WTC11 (cell line): ENCODE measurements around the gene ZNF335. TPM values are rescaled to one million over a fixed set of nuclear protein-coding genes. Genes with fewer than 3 reads are reported as not detected.

ENCODE experiments used
- ATAC-seq: fragments of 200-7000 bp; cut with Tn5 transposase; 2 replicates; pipeline ENCODE4 v1.10.0; 2021; ENCODE audit warnings: mild to moderate bottlenecking, moderate library complexity
- CTCF ChIA-PET: fragments of 300-600 bp; sonication (Branson Sonifier 250); formaldehyde crosslinking; loops from one replicate; lab custom pipeline; 2021; ENCODE audit warnings: antibody characterized with exemption; lab: Charles Lee
- POLR2A ChIA-PET: fragments of 350-600 bp; sonication (Branson Sonifier 250); formaldehyde crosslinking; loops from one replicate; lab custom pipeline; 2021; ENCODE audit warnings: antibody characterized with exemption; lab: Charles Lee
- DNase-seq: peaks from one replicate; pipeline ENCODE4 v3.0.0; 2021; ENCODE audit warnings: low spot score
- H3K27ac Mint-ChIP-seq: 2 replicates; pipeline ENCODE4 v1.8.0; 2021; ENCODE audit warnings: mixed read lengths
- H3K27me3 Mint-ChIP-seq: 2 replicates; pipeline ENCODE4 v1.8.0; 2021; ENCODE audit warnings: low read depth, mild to moderate bottlenecking, moderate library complexity, mixed read lengths
- H3K36me3 Mint-ChIP-seq: 2 replicates; pipeline ENCODE4 v1.8.0; 2021; ENCODE audit warnings: mixed read lengths
- H3K4me1 Mint-ChIP-seq: 2 replicates; pipeline ENCODE4 v1.8.0; 2022; ENCODE audit warnings: mixed read lengths
- H3K4me3 Mint-ChIP-seq: 2 replicates; pipeline ENCODE4 v1.8.0; 2021; ENCODE audit warnings: mild to moderate bottlenecking, moderate library complexity, mixed read lengths
- H3K9me3 Mint-ChIP-seq: 2 replicates; pipeline ENCODE4 v1.8.0; 2021; ENCODE audit warnings: mixed read lengths
- ATF6 ChIP-seq: sonication (generic); formaldehyde crosslinking; IDR thresholded peaks from 2 replicates; pipeline ENCODE4 v1.8.1; 2023; ENCODE audit warnings: mild to moderate bottlenecking, missing genetic modification reagents
- CBFB ChIP-seq: sonication (generic); formaldehyde crosslinking; IDR thresholded peaks from 2 replicates; pipeline ENCODE4 v1.8.1; 2022; ENCODE audit warnings: mild to moderate bottlenecking, low read depth, missing genetic modification reagents
- ERG ChIP-seq: fragments of 250-450 bp; sonication (Bioruptor Pico); IDR thresholded peaks from 2 replicates; pipeline ENCODE4 v1.8.0; 2021; ENCODE audit warnings: mild to moderate bottlenecking
- GTF2I ChIP-seq: fragments of 250-450 bp; sonication (Bioruptor Pico); conservative IDR thresholded peaks from 2 replicates; pipeline ENCODE4 v1.4.0; 2021; ENCODE audit warnings: mild to moderate bottlenecking
- IRF2 ChIP-seq: sonication (generic); formaldehyde crosslinking; IDR thresholded peaks from 2 replicates; pipeline ENCODE4 v1.8.0; 2022; ENCODE audit warnings: low read depth, missing genetic modification reagents, borderline replicate concordance
- JAZF1 ChIP-seq: fragments of 250-450 bp; sonication (Bioruptor Pico); IDR thresholded peaks from 2 replicates; pipeline ENCODE4 v1.9.0; 2021; ENCODE audit warnings: moderate library complexity, mild to moderate bottlenecking, inconsistent platforms
- MYBL2 ChIP-seq: sonication (generic); formaldehyde crosslinking; IDR thresholded peaks from 2 replicates; pipeline ENCODE4 v1.8.1; 2023; ENCODE audit warnings: mild to moderate bottlenecking, moderate library complexity, missing genetic modification reagents
- SMAD3 ChIP-seq: sonication (generic); formaldehyde crosslinking; IDR thresholded peaks from 2 replicates; pipeline ENCODE4 v1.8.0; 2022; ENCODE audit warnings: missing genetic modification reagents, mild to moderate bottlenecking, borderline replicate concordance
- ZNF138 ChIP-seq: sonication (generic); formaldehyde crosslinking; conservative IDR thresholded peaks from 2 replicates; pipeline ENCODE4 v1.8.1; 2022; ENCODE audit warnings: mild to moderate bottlenecking, moderate library complexity, missing genetic modification reagents
- ZNF317 ChIP-seq: sonication (generic); formaldehyde crosslinking; IDR thresholded peaks from 2 replicates; pipeline ENCODE4 v1.8.1; 2023; ENCODE audit warnings: low read depth, mild to moderate bottlenecking, moderate library complexity, missing genetic modification reagents, borderline replicate concordance
- ZNF396 ChIP-seq: fragments of 250-450 bp; sonication (Bioruptor Pico); IDR thresholded peaks from 2 replicates; pipeline ENCODE4 v1.8.0; 2021; ENCODE audit warnings: mild to moderate bottlenecking, moderate library complexity, borderline replicate concordance
- total RNA-seq: library from RNA; stranded (reverse); gene quantifications from 3 replicates; pipeline ENCODE4 v1.2.3, GENCODE V29; 2021
- TF ChIP-seq, protein P1 (sequence below): fragments of 250-450 bp; sonication (Bioruptor Pico); IDR thresholded peaks from 2 replicates; pipeline ENCODE4 v1.9.0; 2021; ENCODE audit warnings: mild to moderate bottlenecking, borderline replicate concordance
- TF ChIP-seq, protein P2 (sequence below): sonication (generic); formaldehyde crosslinking; IDR thresholded peaks from 2 replicates; pipeline ENCODE4 v1.8.1; 2023; ENCODE audit warnings: mild to moderate bottlenecking, missing genetic modification reagents, borderline replicate concordance
- TF ChIP-seq, protein P3 (sequence below): sonication (generic); formaldehyde crosslinking; IDR thresholded peaks from 2 replicates; pipeline ENCODE4 v1.8.0; 2022; ENCODE audit warnings: missing genetic modification reagents
- TF ChIP-seq, protein P4 (sequence below): sonication (generic); formaldehyde crosslinking; conservative IDR thresholded peaks from 2 replicates; pipeline ENCODE4 v1.8.1; 2023; ENCODE audit warnings: mild to moderate bottlenecking, low read depth, missing genetic modification reagents, moderate library complexity

The ZNF335 gene
- total RNA-seq, 1 experiment from 2014 or later: 20.0 TPM

- TF ChIP-seq, protein P1, sequence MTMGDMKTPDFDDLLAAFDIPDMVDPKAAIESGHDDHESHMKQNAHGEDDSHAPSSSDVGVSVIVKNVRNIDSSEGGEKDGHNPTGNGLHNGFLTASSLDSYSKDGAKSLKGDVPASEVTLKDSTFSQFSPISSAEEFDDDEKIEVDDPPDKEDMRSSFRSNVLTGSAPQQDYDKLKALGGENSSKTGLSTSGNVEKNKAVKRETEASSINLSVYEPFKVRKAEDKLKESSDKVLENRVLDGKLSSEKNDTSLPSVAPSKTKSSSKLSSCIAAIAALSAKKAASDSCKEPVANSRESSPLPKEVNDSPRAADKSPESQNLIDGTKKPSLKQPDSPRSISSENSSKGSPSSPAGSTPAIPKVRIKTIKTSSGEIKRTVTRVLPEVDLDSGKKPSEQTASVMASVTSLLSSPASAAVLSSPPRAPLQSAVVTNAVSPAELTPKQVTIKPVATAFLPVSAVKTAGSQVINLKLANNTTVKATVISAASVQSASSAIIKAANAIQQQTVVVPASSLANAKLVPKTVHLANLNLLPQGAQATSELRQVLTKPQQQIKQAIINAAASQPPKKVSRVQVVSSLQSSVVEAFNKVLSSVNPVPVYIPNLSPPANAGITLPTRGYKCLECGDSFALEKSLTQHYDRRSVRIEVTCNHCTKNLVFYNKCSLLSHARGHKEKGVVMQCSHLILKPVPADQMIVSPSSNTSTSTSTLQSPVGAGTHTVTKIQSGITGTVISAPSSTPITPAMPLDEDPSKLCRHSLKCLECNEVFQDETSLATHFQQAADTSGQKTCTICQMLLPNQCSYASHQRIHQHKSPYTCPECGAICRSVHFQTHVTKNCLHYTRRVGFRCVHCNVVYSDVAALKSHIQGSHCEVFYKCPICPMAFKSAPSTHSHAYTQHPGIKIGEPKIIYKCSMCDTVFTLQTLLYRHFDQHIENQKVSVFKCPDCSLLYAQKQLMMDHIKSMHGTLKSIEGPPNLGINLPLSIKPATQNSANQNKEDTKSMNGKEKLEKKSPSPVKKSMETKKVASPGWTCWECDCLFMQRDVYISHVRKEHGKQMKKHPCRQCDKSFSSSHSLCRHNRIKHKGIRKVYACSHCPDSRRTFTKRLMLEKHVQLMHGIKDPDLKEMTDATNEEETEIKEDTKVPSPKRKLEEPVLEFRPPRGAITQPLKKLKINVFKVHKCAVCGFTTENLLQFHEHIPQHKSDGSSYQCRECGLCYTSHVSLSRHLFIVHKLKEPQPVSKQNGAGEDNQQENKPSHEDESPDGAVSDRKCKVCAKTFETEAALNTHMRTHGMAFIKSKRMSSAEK: no peak
- TF ChIP-seq CBFB (no peak), ZNF317 (CRISPR knock-in tag) (no peak), IRF2 (no peak), MYBL2 (CRISPR knock-in tag) (no peak), ZNF138 (no peak), SMAD3 (CRISPR knock-in tag) (no peak), ATF6 (CRISPR knock-in tag) (no peak), GTF2I (no peak), ERG (CRISPR knock-in tag) (no peak), ZNF396 (CRISPR knock-in tag) (no peak)
- TF ChIP-seq, protein P2, sequence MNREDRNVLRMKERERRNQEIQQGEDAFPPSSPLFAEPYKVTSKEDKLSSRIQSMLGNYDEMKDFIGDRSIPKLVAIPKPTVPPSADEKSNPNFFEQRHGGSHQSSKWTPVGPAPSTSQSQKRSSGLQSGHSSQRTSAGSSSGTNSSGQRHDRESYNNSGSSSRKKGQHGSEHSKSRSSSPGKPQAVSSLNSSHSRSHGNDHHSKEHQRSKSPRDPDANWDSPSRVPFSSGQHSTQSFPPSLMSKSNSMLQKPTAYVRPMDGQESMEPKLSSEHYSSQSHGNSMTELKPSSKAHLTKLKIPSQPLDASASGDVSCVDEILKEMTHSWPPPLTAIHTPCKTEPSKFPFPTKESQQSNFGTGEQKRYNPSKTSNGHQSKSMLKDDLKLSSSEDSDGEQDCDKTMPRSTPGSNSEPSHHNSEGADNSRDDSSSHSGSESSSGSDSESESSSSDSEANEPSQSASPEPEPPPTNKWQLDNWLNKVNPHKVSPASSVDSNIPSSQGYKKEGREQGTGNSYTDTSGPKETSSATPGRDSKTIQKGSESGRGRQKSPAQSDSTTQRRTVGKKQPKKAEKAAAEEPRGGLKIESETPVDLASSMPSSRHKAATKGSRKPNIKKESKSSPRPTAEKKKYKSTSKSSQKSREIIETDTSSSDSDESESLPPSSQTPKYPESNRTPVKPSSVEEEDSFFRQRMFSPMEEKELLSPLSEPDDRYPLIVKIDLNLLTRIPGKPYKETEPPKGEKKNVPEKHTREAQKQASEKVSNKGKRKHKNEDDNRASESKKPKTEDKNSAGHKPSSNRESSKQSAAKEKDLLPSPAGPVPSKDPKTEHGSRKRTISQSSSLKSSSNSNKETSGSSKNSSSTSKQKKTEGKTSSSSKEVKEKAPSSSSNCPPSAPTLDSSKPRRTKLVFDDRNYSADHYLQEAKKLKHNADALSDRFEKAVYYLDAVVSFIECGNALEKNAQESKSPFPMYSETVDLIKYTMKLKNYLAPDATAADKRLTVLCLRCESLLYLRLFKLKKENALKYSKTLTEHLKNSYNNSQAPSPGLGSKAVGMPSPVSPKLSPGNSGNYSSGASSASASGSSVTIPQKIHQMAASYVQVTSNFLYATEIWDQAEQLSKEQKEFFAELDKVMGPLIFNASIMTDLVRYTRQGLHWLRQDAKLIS (CRISPR knock-in tag): no peak
These were observed 62.6 kb downstream of the ZNF335 start (continued) for GRCh38 chr20:45909336-45909808.

DNA sequence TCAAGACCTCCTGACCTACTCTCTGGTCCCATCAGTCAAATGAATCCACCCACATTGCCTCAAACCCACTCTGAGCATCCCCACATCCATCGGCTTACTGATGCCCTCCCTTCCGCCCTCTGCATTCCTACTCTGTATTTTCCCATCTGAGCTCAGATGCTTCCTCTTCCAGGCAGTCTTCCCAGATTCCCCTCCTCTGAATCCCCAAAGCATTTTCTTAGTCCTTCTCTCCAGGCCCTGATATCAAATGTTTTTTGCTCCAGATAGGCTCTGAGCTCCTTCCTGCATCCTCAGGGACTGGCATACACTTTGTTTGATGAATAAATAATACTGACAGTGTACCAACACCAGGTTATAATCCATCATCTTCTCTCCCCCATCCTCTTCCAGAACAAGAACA is 63.9 kb downstream of the ZNF335 start:
- no peaks in the 10 kb centered on the region for H3K9me3 Mint-ChIP-seq
- ATAC-seq (no peak), DNase-seq (no peak)
- no peak overlapping the region for H3K4me3 Mint-ChIP-seq
- no peaks in the 10 kb centered on the region for H3K27me3 Mint-ChIP-seq
- no peak overlapping the region for H3K27ac Mint-ChIP-seq
- H3K36me3 Mint-ChIP-seq: peaks cover 56% of the 10 kb centered on the region
- H3K4me1 Mint-ChIP-seq: peaks cover 14% of the 10 kb centered on the region
- CTCF ChIA-PET: no interaction called here
- POLR2A ChIA-PET: no interaction called here
- TF ChIP-seq JAZF1 (CRISPR knock-in tag) (no peak), GTF2I (no peak), ZNF317 (CRISPR knock-in tag) (no peak)
- TF ChIP-seq, protein P3, sequence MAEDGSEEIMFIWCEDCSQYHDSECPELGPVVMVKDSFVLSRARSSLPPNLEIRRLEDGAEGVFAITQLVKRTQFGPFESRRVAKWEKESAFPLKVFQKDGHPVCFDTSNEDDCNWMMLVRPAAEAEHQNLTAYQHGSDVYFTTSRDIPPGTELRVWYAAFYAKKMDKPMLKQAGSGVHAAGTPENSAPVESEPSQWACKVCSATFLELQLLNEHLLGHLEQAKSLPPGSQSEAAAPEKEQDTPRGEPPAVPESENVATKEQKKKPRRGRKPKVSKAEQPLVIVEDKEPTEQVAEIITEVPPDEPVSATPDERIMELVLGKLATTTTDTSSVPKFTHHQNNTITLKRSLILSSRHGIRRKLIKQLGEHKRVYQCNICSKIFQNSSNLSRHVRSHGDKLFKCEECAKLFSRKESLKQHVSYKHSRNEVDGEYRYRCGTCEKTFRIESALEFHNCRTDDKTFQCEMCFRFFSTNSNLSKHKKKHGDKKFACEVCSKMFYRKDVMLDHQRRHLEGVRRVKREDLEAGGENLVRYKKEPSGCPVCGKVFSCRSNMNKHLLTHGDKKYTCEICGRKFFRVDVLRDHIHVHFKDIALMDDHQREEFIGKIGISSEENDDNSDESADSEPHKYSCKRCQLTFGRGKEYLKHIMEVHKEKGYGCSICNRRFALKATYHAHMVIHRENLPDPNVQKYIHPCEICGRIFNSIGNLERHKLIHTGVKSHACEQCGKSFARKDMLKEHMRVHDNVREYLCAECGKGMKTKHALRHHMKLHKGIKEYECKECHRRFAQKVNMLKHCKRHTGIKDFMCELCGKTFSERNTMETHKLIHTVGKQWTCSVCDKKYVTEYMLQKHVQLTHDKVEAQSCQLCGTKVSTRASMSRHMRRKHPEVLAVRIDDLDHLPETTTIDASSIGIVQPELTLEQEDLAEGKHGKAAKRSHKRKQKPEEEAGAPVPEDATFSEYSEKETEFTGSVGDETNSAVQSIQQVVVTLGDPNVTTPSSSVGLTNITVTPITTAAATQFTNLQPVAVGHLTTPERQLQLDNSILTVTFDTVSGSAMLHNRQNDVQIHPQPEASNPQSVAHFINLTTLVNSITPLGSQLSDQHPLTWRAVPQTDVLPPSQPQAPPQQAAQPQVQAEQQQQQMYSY: no peak
- TF ChIP-seq, protein P4, sequence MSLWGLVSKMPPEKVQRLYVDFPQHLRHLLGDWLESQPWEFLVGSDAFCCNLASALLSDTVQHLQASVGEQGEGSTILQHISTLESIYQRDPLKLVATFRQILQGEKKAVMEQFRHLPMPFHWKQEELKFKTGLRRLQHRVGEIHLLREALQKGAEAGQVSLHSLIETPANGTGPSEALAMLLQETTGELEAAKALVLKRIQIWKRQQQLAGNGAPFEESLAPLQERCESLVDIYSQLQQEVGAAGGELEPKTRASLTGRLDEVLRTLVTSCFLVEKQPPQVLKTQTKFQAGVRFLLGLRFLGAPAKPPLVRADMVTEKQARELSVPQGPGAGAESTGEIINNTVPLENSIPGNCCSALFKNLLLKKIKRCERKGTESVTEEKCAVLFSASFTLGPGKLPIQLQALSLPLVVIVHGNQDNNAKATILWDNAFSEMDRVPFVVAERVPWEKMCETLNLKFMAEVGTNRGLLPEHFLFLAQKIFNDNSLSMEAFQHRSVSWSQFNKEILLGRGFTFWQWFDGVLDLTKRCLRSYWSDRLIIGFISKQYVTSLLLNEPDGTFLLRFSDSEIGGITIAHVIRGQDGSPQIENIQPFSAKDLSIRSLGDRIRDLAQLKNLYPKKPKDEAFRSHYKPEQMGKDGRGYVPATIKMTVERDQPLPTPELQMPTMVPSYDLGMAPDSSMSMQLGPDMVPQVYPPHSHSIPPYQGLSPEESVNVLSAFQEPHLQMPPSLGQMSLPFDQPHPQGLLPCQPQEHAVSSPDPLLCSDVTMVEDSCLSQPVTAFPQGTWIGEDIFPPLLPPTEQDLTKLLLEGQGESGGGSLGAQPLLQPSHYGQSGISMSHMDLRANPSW (CRISPR knock-in tag): no peak
